ENCODE results near the gene PPP1R16B. TPM values are rescaled to one million over a fixed set of nuclear protein-coding genes. Genes with fewer than 3 reads are reported as not detected.

PPP1R16B gene
- total and polyA plus RNA-seq, 9 donors = 0.92 to 56.4 (median 2.9) TPM

DNA sequence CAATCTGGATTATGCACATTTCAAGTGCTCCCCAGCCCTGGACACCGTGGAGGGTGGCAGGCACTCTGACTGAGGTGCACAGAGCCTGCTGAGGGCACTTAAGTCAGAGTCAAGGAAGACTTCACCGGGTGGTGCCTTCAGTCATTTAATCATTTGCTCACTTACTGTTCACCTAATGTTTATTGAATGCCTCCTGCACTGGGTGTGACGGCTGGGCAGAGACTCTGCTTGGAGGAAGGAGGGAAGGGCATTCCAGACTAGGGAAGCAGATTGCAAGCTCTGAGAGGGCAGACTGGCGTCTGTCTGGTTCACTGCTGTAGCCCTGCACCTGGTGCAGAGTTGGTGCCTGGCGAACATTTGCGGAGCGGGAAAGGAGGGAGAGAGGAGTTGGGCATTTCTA, 66.5 kb downstream of the PPP1R16B start:
- WGBS, 3 donors = 66 to 72% (median 68%) methylated on average over 7 of the region's 7 CpGs
- DNase-seq = no peak
- Histone ChIP-seq H3K4me1 (ENCODE audit: insufficient read depth) (no peaks in the 10 kb centered on the region), H3K36me3 (no peaks in the 10 kb centered on the region), H3K27ac (no peak overlapping the region), H3K9me3 (no peaks in the 10 kb centered on the region), H3K27me3 (no peaks in the 10 kb centered on the region), H3K4me3 (no peak overlapping the region)
- TF ChIP-seq, protein P1, sequence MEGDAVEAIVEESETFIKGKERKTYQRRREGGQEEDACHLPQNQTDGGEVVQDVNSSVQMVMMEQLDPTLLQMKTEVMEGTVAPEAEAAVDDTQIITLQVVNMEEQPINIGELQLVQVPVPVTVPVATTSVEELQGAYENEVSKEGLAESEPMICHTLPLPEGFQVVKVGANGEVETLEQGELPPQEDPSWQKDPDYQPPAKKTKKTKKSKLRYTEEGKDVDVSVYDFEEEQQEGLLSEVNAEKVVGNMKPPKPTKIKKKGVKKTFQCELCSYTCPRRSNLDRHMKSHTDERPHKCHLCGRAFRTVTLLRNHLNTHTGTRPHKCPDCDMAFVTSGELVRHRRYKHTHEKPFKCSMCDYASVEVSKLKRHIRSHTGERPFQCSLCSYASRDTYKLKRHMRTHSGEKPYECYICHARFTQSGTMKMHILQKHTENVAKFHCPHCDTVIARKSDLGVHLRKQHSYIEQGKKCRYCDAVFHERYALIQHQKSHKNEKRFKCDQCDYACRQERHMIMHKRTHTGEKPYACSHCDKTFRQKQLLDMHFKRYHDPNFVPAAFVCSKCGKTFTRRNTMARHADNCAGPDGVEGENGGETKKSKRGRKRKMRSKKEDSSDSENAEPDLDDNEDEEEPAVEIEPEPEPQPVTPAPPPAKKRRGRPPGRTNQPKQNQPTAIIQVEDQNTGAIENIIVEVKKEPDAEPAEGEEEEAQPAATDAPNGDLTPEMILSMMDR (IDR thresholded peaks at IDR 0.05) = no peak
- no peak for TF ChIP-seq POLR2A (IDR thresholded peaks at IDR 0.05)
- intact Hi-C loops (cut with DNase I) = no loop called here

DNA sequence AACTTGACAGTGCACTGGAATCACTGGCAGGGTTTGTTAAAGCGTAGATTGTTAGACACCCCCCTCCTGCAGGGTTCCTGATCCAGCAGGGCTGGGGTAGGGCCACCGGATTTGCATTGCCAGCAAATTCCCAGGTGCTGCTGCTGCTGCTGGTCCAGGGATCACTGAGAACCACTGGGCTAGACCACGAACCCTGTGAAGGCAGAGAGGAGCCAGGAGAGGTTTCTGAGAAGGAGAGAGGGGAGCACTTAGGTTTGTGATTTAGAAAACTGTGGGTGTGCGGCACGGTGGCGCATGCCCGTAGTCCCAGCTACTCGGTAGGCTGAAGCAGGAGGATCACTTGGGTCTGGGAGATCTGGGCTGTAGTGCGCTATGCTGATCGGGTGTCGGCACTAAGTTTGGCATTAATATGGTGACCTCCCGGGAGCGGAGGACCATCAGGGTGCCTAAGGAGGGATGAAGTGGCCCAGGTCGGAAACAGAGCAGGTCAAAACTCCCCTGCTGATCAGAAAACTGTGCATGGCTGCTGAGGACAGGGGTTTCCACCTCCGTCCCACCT, 67.1 kb downstream of the PPP1R16B start:
- H3K27me3 ChIP-seq = no peaks in the 10 kb centered on the region
- H3K36me3 ChIP-seq = no peaks in the 10 kb centered on the region
- 72 to 83% (median 78%) methylated on average over 15 of the region's 15 CpGs for WGBS, 3 donors
- no peaks in the 10 kb centered on the region for H3K9me3 ChIP-seq
- H3K4me3 ChIP-seq = no peak overlapping the region
- DNase-seq = no peak
- intact Hi-C loops (cut with DNase I) = no loop called here
- TF ChIP-seq, protein P1 (IDR thresholded peaks at IDR 0.05) = no peak
- TF ChIP-seq EP300 (IDR thresholded peaks at IDR 0.05) (no peak), POLR2A (IDR thresholded peaks at IDR 0.05) (no peak)
- no peaks in the 10 kb centered on the region for H3K4me1 ChIP-seq (ENCODE audit: insufficient read depth)
- no peak overlapping the region for H3K27ac ChIP-seq

DNA sequence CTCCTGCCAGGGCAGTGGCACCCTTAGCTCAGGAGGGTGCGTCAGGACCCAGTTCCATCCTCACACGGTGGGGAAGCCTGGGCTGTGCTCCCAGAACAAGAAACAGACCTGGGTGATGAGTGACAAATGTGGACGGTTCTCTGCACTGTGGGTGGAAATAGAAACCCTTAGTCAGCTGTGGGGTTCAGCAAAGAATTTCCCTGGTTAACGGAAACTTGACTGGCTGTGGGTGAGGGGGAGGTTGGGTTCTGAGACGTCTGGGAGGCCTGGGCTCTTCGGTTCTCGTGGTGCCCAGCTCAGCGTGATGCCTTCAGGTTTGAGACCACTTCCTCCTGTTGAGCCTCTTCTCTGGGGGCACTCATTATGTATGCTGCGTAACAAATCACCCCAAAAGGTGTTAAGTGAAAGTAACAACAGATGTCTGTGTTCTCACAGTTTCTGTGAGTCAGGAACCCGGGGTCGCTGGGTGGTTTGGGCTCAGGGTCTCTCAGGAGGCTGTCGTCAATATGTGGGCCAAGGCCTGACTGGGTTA, 67.6 kb downstream of the PPP1R16B start:
- Histone ChIP-seq H3K36me3 (no peaks in the 10 kb centered on the region), H3K27ac (no peak overlapping the region)

DNA sequence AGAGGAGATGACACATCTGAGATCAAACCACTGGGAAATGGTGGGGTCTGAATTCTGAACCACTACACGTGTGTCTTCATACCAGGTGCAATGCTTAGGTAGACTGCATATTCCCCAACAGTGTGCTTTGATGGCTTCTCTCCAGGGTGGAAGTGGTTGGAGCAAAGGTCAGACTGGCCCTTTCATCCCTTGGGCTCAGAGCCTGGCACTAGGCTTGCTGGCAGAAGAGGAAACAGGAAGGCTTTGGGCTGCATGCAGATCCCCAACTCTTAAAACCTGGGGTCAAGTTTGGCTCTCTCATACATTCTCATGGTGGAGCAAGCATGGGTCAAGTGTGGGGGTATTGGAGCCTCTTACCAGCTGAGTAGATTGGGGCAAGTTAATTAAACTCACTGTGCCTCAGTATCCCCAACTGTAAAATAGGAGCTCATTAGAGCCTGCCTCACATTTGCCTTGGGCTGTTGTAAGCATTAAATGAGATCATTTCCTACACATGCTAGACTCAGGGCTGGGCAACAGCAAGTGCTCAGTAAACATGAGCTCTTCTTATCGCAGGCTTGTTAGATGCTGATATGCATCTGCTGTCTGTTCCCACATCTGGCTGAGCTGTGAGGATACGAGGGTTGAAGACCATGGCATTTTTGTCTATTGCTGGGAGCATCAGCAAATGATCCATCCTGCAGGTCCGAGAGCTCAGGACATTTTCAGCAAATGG, 69.1 kb downstream of the PPP1R16B start:
- TF ChIP-seq POLR2A (IDR thresholded peaks at IDR 0.05) (no peak), EP300 (IDR thresholded peaks at IDR 0.05) (no peak)
- TF ChIP-seq, protein P1 (IDR thresholded peaks at IDR 0.05) = no peak
- Histone ChIP-seq H3K27ac (no peak overlapping the region), H3K9me3 (no peaks in the 10 kb centered on the region), H3K27me3 (no peaks in the 10 kb centered on the region), H3K4me1 (ENCODE audit: insufficient read depth) (no peaks in the 10 kb centered on the region), H3K4me3 (no peak overlapping the region), H3K36me3 (no peaks in the 10 kb centered on the region)
- intact Hi-C loops (cut with DNase I) = no loop called here
- WGBS, 3 donors = 45 to 48% (median 46%) methylated on average over 4 of the region's 4 CpGs
- DNase-seq = no peak

More for the DNA sequence above, 67.6 kb downstream of the PPP1R16B start:
- no peak for DNase-seq
- no peaks in the 10 kb centered on the region for H3K9me3 ChIP-seq
- H3K4me3 ChIP-seq = no peak overlapping the region
- H3K4me1 ChIP-seq (ENCODE audit: insufficient read depth) = no peaks in the 10 kb centered on the region
- intact Hi-C loops (cut with DNase I) = no loop called here
- no peak for TF ChIP-seq POLR2A (IDR thresholded peaks at IDR 0.05)
- TF ChIP-seq EP300 (IDR thresholded peaks at IDR 0.05) = no peak
- TF ChIP-seq, protein P1 (IDR thresholded peaks at IDR 0.05) = no peak
- no peaks in the 10 kb centered on the region for H3K27me3 ChIP-seq
- WGBS, 3 donors = 73 to 82% (median 76%) methylated on average over 12 of the region's 12 CpGs

All from ovary (tissue), 9 donors.